Measurements from ENCODE around the gene FDX2. TPM values are rescaled to one million over a fixed set of nuclear protein-coding genes. Genes with fewer than 3 reads are reported as not detected.

FDX2 gene
- total RNA-seq, 2 experiments from 2014 or later, result 8.2 to 9.4 TPM

DNA sequence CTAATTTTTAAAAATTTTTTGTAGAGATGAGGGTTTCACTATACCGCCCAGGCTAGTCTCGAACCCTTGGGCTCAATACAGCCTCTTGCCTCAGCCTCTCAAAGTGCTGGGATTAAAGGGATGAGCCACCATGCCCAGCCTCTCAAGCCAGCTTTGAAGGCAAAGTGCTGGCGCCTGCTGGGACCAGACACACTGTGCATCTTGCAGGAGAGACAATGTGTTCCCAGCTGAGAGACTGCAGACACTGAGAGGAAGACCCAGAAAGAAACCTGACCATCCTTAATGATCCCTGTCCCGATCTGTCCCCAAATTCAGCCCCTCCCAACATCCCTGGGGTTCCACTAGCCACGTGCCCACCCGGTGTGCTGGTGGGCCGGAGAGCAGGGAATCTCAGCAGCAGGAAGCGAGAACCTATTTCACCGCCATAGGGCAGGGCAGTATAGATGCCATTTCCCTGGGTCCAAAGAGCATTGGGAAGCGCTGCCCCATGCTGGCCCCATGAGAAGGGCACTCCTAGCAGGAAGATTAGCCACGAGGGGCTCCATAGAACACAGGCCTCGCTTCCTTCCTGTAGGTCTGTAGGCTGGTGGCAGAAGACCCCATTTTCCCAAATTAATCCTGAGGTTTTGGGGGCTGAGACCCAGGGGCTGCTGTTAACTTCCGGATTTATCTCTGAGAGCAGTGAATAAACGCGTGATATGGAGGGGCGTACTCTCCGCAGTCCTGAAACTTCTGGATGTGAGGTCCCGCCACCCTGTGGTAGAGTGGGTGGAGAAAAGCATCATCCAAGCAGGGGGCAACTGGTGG is 16.5 kb upstream of the FDX2 start:
- CTCF ChIA-PET, result interaction anchor here (1.5 to 4.2 kb wide), 4 partner anchors 57 to 176 kb away, joined by 3 to 15 read pairs (median 10); partner anchors contain the start of gene ICAM1

DNA sequence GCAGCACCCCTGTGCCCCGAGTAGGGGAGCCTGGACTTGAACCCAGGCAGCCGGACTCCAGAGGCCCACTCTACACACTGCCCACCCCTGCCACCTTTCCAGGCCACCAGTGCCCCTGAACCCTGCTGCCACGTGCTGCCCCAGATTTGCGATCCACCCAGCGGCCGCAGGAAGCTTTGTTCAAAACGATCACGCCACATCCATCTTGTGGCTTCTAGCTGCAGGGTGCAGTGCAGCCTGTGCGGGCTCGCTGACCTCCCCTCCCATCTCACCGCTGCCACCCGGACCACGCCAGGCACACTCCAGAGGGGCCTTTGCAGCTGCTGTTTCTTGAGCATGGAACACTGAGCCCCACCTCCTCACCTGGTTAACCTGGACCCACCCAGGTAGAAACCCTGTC is 13.7 kb upstream of the FDX2 start:
- peaks cover 53% of the 10 kb centered on the region for H3K36me3 Mint-ChIP-seq (ENCODE audit: low read depth)
- no peak for ATAC-seq
- H3K27me3 Mint-ChIP-seq (ENCODE audit: low read depth), result no peaks in the 10 kb centered on the region
- no peak overlapping the region for H3K27ac Mint-ChIP-seq
- DNase-seq, result no peak
- peaks cover 24% of the 10 kb centered on the region for H3K4me1 Mint-ChIP-seq (ENCODE audit: low read depth)
- POLR2A ChIA-PET, result interaction anchor here (1.2 kb wide), 1 partner anchor 11 kb away, joined by 4 read pairs; no protein-coding TSS in a partner anchor
- no peaks in the 10 kb centered on the region for H3K9me3 Mint-ChIP-seq (ENCODE audit: insufficient read depth)
- CTCF ChIA-PET, result interaction anchor here (0.7 kb wide), 1 partner anchor 173 kb away, joined by 3 read pairs; no protein-coding TSS in a partner anchor
- no peak overlapping the region for H3K4me3 Mint-ChIP-seq

More for the DNA sequence above, 16.5 kb upstream of the FDX2 start:
- H3K4me1 Mint-ChIP-seq (ENCODE audit: low read depth), result peaks cover 36% of the 10 kb centered on the region
- ATAC-seq, result no peak
- no peaks in the 10 kb centered on the region for H3K27me3 Mint-ChIP-seq (ENCODE audit: low read depth)
- POLR2A ChIA-PET, result interaction anchor here (0.6 to 3.3 kb wide), 9 partner anchors 7 to 248 kb away, joined by 3 to 9 read pairs (median 4); partner anchors contain the start of gene TYK2
- H3K36me3 Mint-ChIP-seq (ENCODE audit: low read depth), result peaks cover 62% of the 10 kb centered on the region
- DNase-seq, result no peak
- H3K27ac Mint-ChIP-seq, result peak overlapping the region; percentile 96
- peak overlapping the region; percentile 95 for H3K4me3 Mint-ChIP-seq
- no peaks in the 10 kb centered on the region for H3K9me3 Mint-ChIP-seq (ENCODE audit: insufficient read depth)

DNA sequence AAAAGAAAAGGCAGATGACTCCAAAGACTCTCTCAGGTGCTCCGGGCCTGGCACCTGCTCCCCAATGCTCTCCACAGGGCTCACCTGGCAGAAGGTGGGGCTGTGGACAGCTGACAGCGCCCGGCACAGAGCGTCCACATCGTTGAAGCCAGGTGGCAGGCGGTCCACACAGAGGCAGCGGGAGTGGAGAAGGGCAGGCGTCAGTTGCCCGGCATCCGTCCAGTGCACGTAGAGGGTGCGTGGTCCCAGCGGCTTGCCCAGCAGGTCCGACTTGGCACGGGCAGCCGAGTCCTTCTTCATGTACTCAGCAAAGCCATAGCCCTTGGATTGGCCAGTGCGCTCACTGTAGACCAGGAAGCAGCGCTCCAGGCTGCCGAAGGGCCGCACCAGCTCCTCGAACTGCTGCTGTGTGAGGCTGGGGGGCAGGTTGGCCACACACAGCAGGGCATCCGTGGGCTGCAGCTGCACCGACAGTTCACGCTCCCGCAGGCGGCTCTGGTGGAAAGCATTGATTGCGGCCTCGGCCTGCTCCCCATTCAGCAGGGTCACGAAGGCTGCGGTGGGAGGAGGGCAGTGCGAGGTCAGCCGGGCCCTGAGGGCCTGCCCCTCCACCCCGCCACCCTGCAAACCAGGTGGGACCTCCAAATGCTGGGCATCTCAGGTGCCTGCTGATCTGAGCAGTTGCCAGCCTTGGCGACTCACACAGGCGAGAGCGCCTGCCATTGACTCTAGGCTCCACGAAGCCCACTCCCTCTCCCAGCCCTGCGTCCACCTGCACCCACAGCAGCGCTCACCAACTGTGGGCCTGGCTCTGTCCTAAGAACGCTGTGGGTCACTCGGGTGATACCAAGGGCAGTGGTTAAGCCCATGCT is 13.0 kb upstream of the FDX2 start:
- no peaks in the 10 kb centered on the region for H3K27me3 Mint-ChIP-seq (ENCODE audit: low read depth)
- no peak overlapping the region for H3K27ac Mint-ChIP-seq
- no peaks in the 10 kb centered on the region for H3K9me3 Mint-ChIP-seq (ENCODE audit: insufficient read depth)
- peaks cover 53% of the 10 kb centered on the region for H3K36me3 Mint-ChIP-seq (ENCODE audit: low read depth)
- ChIA-PET CTCF (no interaction called here), POLR2A (interaction anchor here (1.2 kb wide), 1 partner anchor 10 kb away, joined by 4 read pairs; no protein-coding TSS in a partner anchor)
- H3K4me1 Mint-ChIP-seq (ENCODE audit: low read depth), result peaks cover 17% of the 10 kb centered on the region
- no peak for DNase-seq
- no peak for ATAC-seq
- H3K4me3 Mint-ChIP-seq, result no peak overlapping the region

DNA sequence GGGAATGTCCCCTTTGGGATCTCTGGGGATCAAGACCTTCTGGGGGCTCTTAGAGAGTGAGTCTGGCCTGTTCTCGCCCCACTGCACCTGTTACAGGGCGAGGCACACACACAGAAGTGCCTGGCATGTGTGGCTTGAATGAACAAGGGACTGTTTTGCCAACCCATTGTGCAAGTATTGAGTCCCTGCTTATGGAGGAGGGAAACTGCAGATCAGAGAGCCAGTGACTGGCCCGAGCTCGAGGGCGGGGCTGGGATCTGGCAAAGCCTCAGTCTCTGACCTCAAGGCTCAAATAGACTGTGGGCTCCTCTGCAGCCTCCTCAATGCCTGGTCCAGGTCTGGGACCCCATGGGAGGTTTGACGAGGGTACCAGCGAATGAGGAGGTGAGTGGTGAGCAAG is 12.0 kb upstream of the FDX2 start:
- CTCF ChIA-PET, result no interaction called here
- H3K27ac Mint-ChIP-seq, result no peak overlapping the region
- H3K4me1 Mint-ChIP-seq (ENCODE audit: low read depth), result peaks cover 12% of the 10 kb centered on the region
- H3K27me3 Mint-ChIP-seq (ENCODE audit: low read depth), result no peaks in the 10 kb centered on the region
- no peaks in the 10 kb centered on the region for H3K9me3 Mint-ChIP-seq (ENCODE audit: insufficient read depth)
- H3K4me3 Mint-ChIP-seq, result no peak overlapping the region
- POLR2A ChIA-PET, result no interaction called here
- DNase-seq (no peak), ATAC-seq (no peak)
- peaks cover 47% of the 10 kb centered on the region for H3K36me3 Mint-ChIP-seq (ENCODE audit: low read depth)

DNA sequence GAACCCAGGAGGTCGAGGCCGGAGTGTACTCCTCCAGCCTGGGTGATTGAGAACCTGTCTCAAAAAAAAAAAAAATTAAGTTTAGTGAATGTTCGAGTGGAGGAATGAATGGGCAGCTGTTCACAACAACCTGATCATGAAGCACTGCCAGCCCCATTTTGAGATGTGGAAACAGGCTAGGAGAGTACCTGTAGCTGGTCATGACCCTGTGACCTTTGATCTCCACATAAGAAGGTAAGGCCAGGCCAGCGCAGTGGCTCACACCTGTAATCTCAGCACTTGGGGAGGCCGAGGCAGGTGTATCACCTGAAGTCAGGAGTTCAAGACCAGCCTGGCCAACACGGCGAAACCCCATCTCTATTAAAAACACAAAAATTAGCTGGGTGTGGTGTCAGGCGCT is 9.9 kb upstream of the FDX2 start:
- Mint-ChIP-seq H3K4me1 (ENCODE audit: low read depth) (no peaks in the 10 kb centered on the region), H3K27ac (no peak overlapping the region), H3K9me3 (ENCODE audit: insufficient read depth) (no peaks in the 10 kb centered on the region), H3K27me3 (ENCODE audit: low read depth) (no peaks in the 10 kb centered on the region), H3K4me3 (no peak overlapping the region), H3K36me3 (ENCODE audit: low read depth) (peaks cover 46% of the 10 kb centered on the region)
- ChIA-PET CTCF (no interaction called here), POLR2A (interaction anchor here (1.2 to 1.8 kb wide), 2 partner anchors 8 to 54 kb away, joined by 3 to 5 read pairs; partner anchors contain the start of genes ICAM1 and RAVER1)
- ATAC-seq (no peak), DNase-seq (no peak)

DNA sequence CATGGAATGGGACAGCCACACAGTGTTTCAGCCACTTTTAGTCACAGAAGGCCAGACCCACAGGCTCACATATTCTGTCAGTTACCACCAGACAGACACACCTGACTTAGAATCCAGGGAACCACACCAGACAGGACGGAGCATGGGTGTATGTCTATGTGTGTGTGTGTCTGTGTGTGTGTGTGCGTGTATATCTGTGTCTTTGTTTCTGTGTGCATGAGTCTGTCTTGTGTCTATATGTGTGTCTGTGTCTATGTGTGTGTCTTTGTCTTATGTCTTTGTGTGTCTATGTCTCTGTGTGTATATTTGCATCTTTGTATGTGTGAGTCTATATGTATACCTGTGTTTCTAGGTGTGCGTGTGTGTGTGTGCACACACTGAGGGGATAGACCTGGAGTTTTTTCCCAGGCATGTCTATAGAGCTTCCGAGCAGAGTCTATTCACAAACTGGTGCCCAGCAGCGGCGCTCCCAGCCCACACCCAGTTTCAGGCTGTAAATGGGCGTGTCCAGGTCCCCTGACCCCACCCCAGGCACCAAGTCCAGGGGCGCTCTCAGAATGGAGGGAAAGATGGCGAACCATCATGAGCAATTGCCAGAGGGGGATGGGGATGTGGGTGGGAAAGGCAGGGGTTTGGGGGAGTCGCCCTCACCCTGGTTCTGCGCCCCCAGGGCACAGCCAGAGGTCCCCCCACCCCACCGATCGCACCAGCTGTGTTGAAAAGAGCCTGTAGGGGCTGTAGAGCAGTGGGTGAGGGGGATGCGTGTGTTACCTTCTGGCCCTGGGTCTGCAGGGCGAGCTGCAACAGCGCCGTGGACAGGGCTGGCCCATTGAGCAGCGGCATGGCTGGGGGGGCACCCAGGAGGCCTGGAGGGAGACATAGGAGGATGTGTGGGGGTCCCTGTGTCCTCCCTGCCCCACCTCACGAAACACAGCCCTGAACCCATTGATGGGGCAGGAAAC is 6.3 kb upstream of the FDX2 start:
- H3K4me3 Mint-ChIP-seq, result no peak overlapping the region
- no peak overlapping the region for H3K27ac Mint-ChIP-seq
- peaks cover 38% of the 10 kb centered on the region for H3K36me3 Mint-ChIP-seq (ENCODE audit: low read depth)
- H3K9me3 Mint-ChIP-seq (ENCODE audit: insufficient read depth), result no peaks in the 10 kb centered on the region
- no peak for DNase-seq
- no peaks in the 10 kb centered on the region for H3K27me3 Mint-ChIP-seq (ENCODE audit: low read depth)
- CTCF ChIA-PET, result interaction anchor here (1.3 kb wide), 1 partner anchor 67 kb away, joined by 3 read pairs; no protein-coding TSS in a partner anchor
- no peaks in the 10 kb centered on the region for H3K4me1 Mint-ChIP-seq (ENCODE audit: low read depth)
- POLR2A ChIA-PET, result no interaction called here
- ATAC-seq, result peak; percentile 11

DNA sequence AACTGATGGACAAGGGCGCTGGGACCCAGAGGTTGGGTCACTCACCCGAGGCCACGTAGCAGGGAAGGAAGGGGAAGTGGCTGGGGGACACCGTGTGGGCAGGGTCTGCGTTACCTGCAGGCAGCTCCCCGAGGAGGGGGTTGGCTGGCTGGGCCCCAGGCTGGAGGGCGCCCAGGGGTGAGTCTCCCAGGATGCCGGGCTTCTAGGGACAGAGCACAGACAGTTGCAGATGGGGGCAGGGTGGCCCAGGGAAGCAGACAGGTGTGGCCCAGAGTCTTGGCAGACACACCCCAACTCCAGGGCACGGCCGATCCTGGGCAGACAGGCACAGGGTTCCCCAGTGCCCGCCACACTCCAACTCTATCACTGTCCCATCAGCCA is 5.6 kb upstream of the FDX2 start:
- Mint-ChIP-seq H3K4me3 (no peak overlapping the region), H3K27ac (no peak overlapping the region), H3K4me1 (ENCODE audit: low read depth) (no peaks in the 10 kb centered on the region), H3K9me3 (ENCODE audit: insufficient read depth) (no peaks in the 10 kb centered on the region), H3K36me3 (ENCODE audit: low read depth) (peaks cover 42% of the 10 kb centered on the region), H3K27me3 (ENCODE audit: low read depth) (no peaks in the 10 kb centered on the region)
- ChIA-PET CTCF (interaction anchor here (1.3 kb wide), 1 partner anchor 68 kb away, joined by 3 read pairs; no protein-coding TSS in a partner anchor), POLR2A (no interaction called here)
- peak; percentile 29 for ATAC-seq
- no peak for DNase-seq

DNA sequence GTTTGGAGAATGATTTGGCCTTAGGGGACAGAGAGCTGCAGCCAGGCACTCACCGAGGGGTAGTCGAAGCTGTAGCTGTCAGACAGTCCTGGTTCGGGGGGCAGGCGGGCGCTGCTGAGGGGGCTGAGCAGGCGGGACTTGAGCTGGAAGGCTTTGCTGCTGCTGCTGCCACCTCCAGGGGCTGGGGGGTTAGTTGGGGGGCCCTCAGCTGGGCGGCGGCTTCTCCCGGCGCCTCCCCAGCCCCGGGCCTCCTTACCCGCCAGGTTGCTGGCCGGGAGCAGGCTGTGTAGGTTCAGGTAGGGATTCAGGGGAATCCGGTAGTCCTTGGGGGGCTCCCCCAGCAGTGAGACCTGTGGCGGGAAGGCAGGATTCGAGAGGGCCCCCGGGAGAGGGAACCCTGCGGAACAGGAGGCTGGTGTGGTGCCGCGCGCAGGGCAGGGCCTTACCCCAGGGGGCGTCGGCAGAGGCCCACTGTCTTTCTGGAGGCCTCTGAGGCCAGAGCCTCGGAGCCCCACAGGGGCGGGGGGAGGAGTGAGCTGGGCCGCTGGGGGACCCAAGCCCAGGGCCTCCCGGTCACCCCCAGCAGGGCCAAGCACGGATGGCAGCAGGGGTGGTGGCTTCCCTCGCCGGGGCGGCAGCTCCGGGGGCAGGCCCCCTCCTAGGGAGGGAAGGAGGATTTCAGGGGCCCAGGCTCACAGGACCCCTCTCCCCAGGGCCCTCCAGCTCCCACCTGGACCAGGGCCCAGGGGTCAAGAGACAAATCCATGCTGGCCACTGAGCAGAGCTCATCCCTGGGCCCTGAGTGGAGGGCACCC is 5.0 kb upstream of the FDX2 start:
- CTCF ChIA-PET, result interaction anchor here (1.3 kb wide), 1 partner anchor 68 kb away, joined by 3 read pairs; no protein-coding TSS in a partner anchor
- DNase-seq (no peak), ATAC-seq (no peak)
- Mint-ChIP-seq H3K27me3 (ENCODE audit: low read depth) (no peaks in the 10 kb centered on the region), H3K27ac (no peak overlapping the region), H3K9me3 (ENCODE audit: insufficient read depth) (no peaks in the 10 kb centered on the region), H3K4me3 (no peak overlapping the region), H3K36me3 (ENCODE audit: low read depth) (peaks cover 48% of the 10 kb centered on the region), H3K4me1 (ENCODE audit: low read depth) (peaks cover 6% of the 10 kb centered on the region)
- POLR2A ChIA-PET, result no interaction called here

DNA sequence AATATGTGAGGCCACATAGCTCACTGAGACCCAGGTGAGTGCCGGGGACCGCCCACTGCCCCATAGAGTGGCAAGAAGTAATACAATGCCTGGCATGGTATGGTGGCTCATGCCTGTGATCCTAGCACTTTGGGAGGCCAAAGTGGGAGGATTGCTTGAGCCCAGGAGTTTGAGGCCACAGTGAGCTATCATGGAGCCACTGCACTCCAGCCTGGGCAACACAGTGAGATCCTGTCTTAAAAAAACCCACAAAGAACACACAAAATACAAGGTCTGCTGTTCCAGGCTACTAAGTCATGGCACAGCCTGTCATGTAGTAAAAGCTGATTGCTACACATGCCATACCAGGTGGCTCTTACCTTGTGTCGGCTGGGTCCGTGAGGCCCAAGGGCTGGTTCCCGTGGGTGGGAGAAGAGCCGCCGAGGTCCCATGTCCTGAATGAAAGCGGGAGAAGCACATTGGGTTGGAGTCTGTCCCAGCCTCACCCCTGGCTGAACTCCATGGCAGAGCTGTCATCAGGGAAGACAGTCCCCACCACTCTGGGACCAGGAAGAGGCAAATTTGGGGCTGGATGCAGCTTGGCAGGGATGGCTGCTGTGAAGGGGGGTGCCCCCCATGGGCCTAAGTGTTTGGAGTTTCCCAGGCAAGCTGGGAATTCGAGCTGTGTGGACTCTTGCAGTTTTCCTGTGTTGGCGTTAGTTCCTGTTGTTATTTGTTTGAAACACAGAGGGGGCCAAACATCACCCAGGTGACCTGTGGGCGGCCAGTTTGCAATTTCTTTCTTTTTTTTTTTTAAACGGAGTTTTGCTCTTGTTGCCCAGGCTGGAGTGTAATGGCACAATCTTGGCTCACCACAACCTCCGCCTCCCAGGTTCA is 3.2 kb upstream of the FDX2 start:
- DNase-seq (no peak), ATAC-seq (no peak)
- peaks cover 40% of the 10 kb centered on the region for H3K36me3 Mint-ChIP-seq (ENCODE audit: low read depth)
- POLR2A ChIA-PET, result interaction anchor here (1.4 kb wide), 1 partner anchor 11 kb away, joined by 4 read pairs; no protein-coding TSS in a partner anchor
- CTCF ChIA-PET, result no interaction called here
- H3K4me3 Mint-ChIP-seq, result no peak overlapping the region
- no peak overlapping the region for H3K27ac Mint-ChIP-seq
- H3K27me3 Mint-ChIP-seq (ENCODE audit: low read depth), result no peaks in the 10 kb centered on the region
- H3K9me3 Mint-ChIP-seq (ENCODE audit: insufficient read depth), result no peaks in the 10 kb centered on the region
- H3K4me1 Mint-ChIP-seq (ENCODE audit: low read depth), result peaks cover 17% of the 10 kb centered on the region

Measured in activated CD8-positive, alpha-beta T cell treated with anti-CD3 and anti-CD28 coated beads, Interleukin-2, amount 10 ng/mL, durations not matched to agents 7 days and 5 days (primary cell).